ENCODE results near the gene MYO7B. TPM values are rescaled to one million over a fixed set of nuclear protein-coding genes. Genes with fewer than 3 reads are reported as not detected.
A peak's percentile ranks its signal among the peaks of the same experiment; 100 is the strongest.

MYO7B gene
- polyA plus RNA-seq, 2 of the 4 experiments (the other 2 are of a cell fraction) = 0.04 to 0.09 TPM

- H3K4me3 ChIP-seq = no peak overlapping the region
- peak overlapping the region in 1 of 2 experiments; percentile 42; a peak in 2 of 6 replicates for H3K27ac ChIP-seq
- no peak overlapping the region for H3K4me2 ChIP-seq
- DNase-seq (ENCODE audit: low read depth in 1 of 2, low spot score in 1 of 2) (no peak), ATAC-seq (no peak; a peak in 1 of 6 replicates), FAIRE-seq (no peak)
- CTCF ChIA-PET = interaction anchor here (1.2 to 1.3 kb wide), 2 partner anchors 168 to 323 kb away, joined by 3 read pairs; no protein-coding TSS in a partner anchor
- H3K4me1 ChIP-seq = peaks cover 18% of the 10 kb centered on the region
- no peak for TF ChIP-seq GATA3 (IDR thresholded peaks at IDR 0.05; ENCODE audit: borderline replicate concordance)
- TF ChIP-seq HDAC2 (IDR thresholded peaks at IDR 0.05) = no peak
- TF ChIP-seq ZFP36 (IDR thresholded peaks at IDR 0.05; ENCODE audit: borderline replicate concordance, partially characterized antibody) = no peak
- H3K9me3 ChIP-seq = no peaks in the 10 kb centered on the region
- POLR2A ChIA-PET = interaction anchor here (1.2 to 2.2 kb wide), 2 partner anchors 121 kb away, joined by 4 to 6 read pairs; partner anchors contain the start of gene IWS1
- WGBS (ENCODE audit: missing lambda C conversion rate) = 89% methylated on average over 12 of the region's 16 CpGs
These were observed 112.0 kb downstream of the MYO7B start for GRCh38 chr2:127647242-127648190.

- POLR2A ChIA-PET = interaction anchor here (2.2 kb wide), 1 partner anchor 122 kb away, joined by 6 read pairs; no protein-coding TSS in a partner anchor
- WGBS (ENCODE audit: missing lambda C conversion rate) = 100% methylated on average over 3 of the region's 6 CpGs
These were observed 112.8 kb downstream of the MYO7B start for GRCh38 chr2:127648321-127648720.

GRCh38 chr2:127649100-127649611, 113.7 kb downstream of the MYO7B start:
- CTCF ChIA-PET = interaction anchor here (0.8 to 4.2 kb wide), 20 partner anchors 10 to 452 kb away, joined by 3 to 44 read pairs (median 6); no protein-coding TSS in a partner anchor
- H3K9me3 ChIP-seq = no peaks in the 10 kb centered on the region
- WGBS (ENCODE audit: missing lambda C conversion rate) = 66% methylated on average over 6 of the region's 12 CpGs
- POLR2A ChIA-PET = interaction anchor here (2.2 kb wide), 1 partner anchor 122 kb away, joined by 6 read pairs; no protein-coding TSS in a partner anchor
- no peak overlapping the region for H3K4me3 ChIP-seq
- no peak for DNase-seq (ENCODE audit: low read depth in 1 of 2, low spot score in 1 of 2)
- peak in 1 of 2 experiments; percentile 18; a peak in 3 of 6 replicates for ATAC-seq
- H3K4me2 ChIP-seq = peak overlapping the region; percentile 15; the same call in 1 of the 3 replicates
- peaks cover 18% of the 10 kb centered on the region for H3K4me1 ChIP-seq
- no peak for FAIRE-seq
- peak overlapping the region; percentile 39 to 60; a peak in 2 of 6 replicates for H3K27ac ChIP-seq
- TF ChIP-seq CHD4 (IDR thresholded peaks at IDR 0.05; ENCODE audit: borderline replicate concordance) (no peak), RNF2 (IDR thresholded peaks at IDR 0.05; ENCODE audit: borderline replicate concordance, low read depth) (no peak), REST (IDR thresholded peaks at IDR 0.05) (no peak), TFCP2L1 (CRISPR knock-in tag; IDR thresholded peaks at IDR 0.05) (no peak), SREBF2 (IDR thresholded peaks at IDR 0.05) (no peak), KDM1A (IDR thresholded peaks at IDR 0.05; ENCODE audit: low read depth) (no peak), SMC3 (IDR thresholded peaks at IDR 0.05) (no peak), FOSB (CRISPR knock-in tag; IDR thresholded peaks at IDR 0.05) (no peak), NR3C1 (IDR thresholded peaks at IDR 0.05) (no peak), JUN (IDR thresholded peaks at IDR 0.05) (no peak)

More at GRCh38 chr2:127648321-127648720, 112.8 kb downstream of the MYO7B start:
- Histone ChIP-seq H3K4me3 (no peak overlapping the region), H3K9me3 (no peaks in the 10 kb centered on the region), H3K27ac (no peak overlapping the region), H3K4me1 (peaks cover 18% of the 10 kb centered on the region), H3K4me2 (no peak overlapping the region)
- FAIRE-seq (no peak), ATAC-seq (no peak), DNase-seq (ENCODE audit: low read depth in 1 of 2, low spot score in 1 of 2) (no peak)
- CTCF ChIA-PET = interaction anchor here (1.2 to 4.2 kb wide), 5 partner anchors 15 to 324 kb away, joined by 3 to 37 read pairs (median 11); no protein-coding TSS in a partner anchor
- TF ChIP-seq SMC3 (IDR thresholded peaks at IDR 0.05) (no peak), ATOH8 (CRISPR knock-in tag; IDR thresholded peaks at IDR 0.05; ENCODE audit: low read depth) (no peak), EP300 (IDR thresholded peaks at IDR 0.05) (no peak), REST (IDR thresholded peaks at IDR 0.05) (no peak), CHD2 (IDR thresholded peaks at IDR 0.05; ENCODE audit: low read length, partially characterized antibody) (no peak), TP53 (CRISPR knock-in tag; IDR thresholded peaks at IDR 0.05) (no peak), NPAS2 (CRISPR knock-in tag; IDR thresholded peaks at IDR 0.05; ENCODE audit: borderline replicate concordance) (no peak), HOXB13 (CRISPR knock-in tag; IDR thresholded peaks at IDR 0.05; ENCODE audit: low read depth) (no peak)

Data from A549 (cell line).